HepG2 (cell line): ENCODE data around the gene TYMP. TPM values are rescaled to one million over a fixed set of nuclear protein-coding genes. Genes with fewer than 3 reads are reported as not detected.

Source experiments
- CAMTA2 ChIP-seq: sonication (generic); formaldehyde crosslinking; IDR thresholded peaks from 2 replicates; pipeline ENCODE4 v1.4.0; 2020; ENCODE audit warnings: mild to moderate bottlenecking, missing genetic modification reagents, borderline replicate concordance
- KDM1A ChIP-seq: IDR thresholded peaks from 2 replicates; pipeline ENCODE4 v1.6.1; 2016; ENCODE audit warnings: missing compliant biosample characterization
- KDM2A ChIP-seq: sonication (generic); formaldehyde crosslinking; IDR thresholded peaks from 2 replicates; pipeline ENCODE4 v1.4.0; 2020; ENCODE audit warnings: low read depth, missing genetic modification reagents, borderline replicate concordance
- MAFF ChIP-seq: IDR thresholded peaks from 2 replicates; pipeline ENCODE4 v1.6.1; 2011; ENCODE audit warnings: low read depth, low read length, improper control_type of control experiment
- MEIS1 ChIP-seq: sonication (generic); formaldehyde crosslinking; IDR thresholded peaks from 2 replicates; pipeline ENCODE4 v1.9.0; 2021; ENCODE audit warnings: mild to moderate bottlenecking, missing genetic modification reagents, moderate library complexity, borderline replicate concordance
- NFE2L2 ChIP-seq: fragments of 150-350 bp; IDR thresholded peaks from 2 replicates; pipeline ENCODE4 v1.6.1; 2014; ENCODE audit warnings: low read length
- NONO ChIP-seq, 2 experiments: fragments of 450-650 bp in 1 of 2; sonication (generic) in 1 of 2; formaldehyde crosslinking in 1 of 2; IDR thresholded peaks in 1 of 2; conservative IDR thresholded peaks in 1 of 2; 2 replicates each; pipeline versions ENCODE4 v1.6.1 to v1.8.0; 2017 to 2022; ENCODE audit warnings: mild to moderate bottlenecking in 1 of 2, missing genetic modification reagents in 1 of 2, moderate library complexity in 1 of 2
- RAD21 ChIP-seq: fragments of 450-650 bp; formaldehyde crosslinking; IDR thresholded peaks from 2 replicates; pipeline ENCODE4 v1.5.0; 2020; ENCODE audit warnings: mild to moderate bottlenecking
- RNF219 ChIP-seq: sonication (generic); formaldehyde crosslinking; IDR thresholded peaks from 2 replicates; pipeline ENCODE4 v1.5.0; 2020; ENCODE audit warnings: mild to moderate bottlenecking, missing genetic modification reagents
- RXRA ChIP-seq: sonication (generic); formaldehyde crosslinking; IDR thresholded peaks from 2 replicates; pipeline ENCODE4 v1.5.1; 2020; ENCODE audit warnings: missing genetic modification reagents
- SIX1 ChIP-seq: sonication (generic); formaldehyde crosslinking; IDR thresholded peaks from 2 replicates; pipeline ENCODE4 v1.4.0; 2020; ENCODE audit warnings: missing genetic modification reagents, borderline replicate concordance
- TCF12 ChIP-seq, 2 experiments: fragments of 450-650 bp in 1 of 2; sonication (generic) in 1 of 2; formaldehyde crosslinking in 1 of 2; IDR thresholded peaks; 2 replicates each; pipeline versions ENCODE4 v1.6.1 to v1.8.0; 2017 to 2022; ENCODE audit warnings: antibody characterized with exemption in 1 of 2, mild to moderate bottlenecking in 1 of 2, missing genetic modification reagents in 1 of 2, moderate library complexity in 1 of 2
- ZBTB7A ChIP-seq: sonication (generic); formaldehyde crosslinking; IDR thresholded peaks from 2 replicates; pipeline ENCODE4 v1.8.0; 2022; ENCODE audit warnings: mild to moderate bottlenecking, missing genetic modification reagents
- ZFP91 ChIP-seq: sonication (generic); formaldehyde crosslinking; IDR thresholded peaks from 2 replicates; pipeline ENCODE4 v1.9.0; 2022; ENCODE audit warnings: missing genetic modification reagents, mild to moderate bottlenecking, borderline replicate concordance
- ZMYM3 ChIP-seq: sonication (generic); formaldehyde crosslinking; IDR thresholded peaks from 2 replicates; pipeline ENCODE4 v1.5.1; 2020; ENCODE audit warnings: mild to moderate bottlenecking, missing genetic modification reagents
- ZNF251 ChIP-seq: sonication (generic); formaldehyde crosslinking; IDR thresholded peaks from 2 replicates; pipeline ENCODE4 v1.9.0; 2021; ENCODE audit warnings: mild to moderate bottlenecking, missing genetic modification reagents
- ZNF3 ChIP-seq: IDR thresholded peaks from 2 replicates; pipeline ENCODE4 v1.7.0; 2017; ENCODE audit warnings: inconsistent platforms
- ZNF451 ChIP-seq: sonication (generic); formaldehyde crosslinking; IDR thresholded peaks from 2 replicates; pipeline ENCODE4 v1.5.0; 2020; ENCODE audit warnings: mild to moderate bottlenecking, missing genetic modification reagents
- ZNF484 ChIP-seq: sonication (generic); formaldehyde crosslinking; IDR thresholded peaks from 2 replicates; pipeline ENCODE4 v1.5.1; 2020; ENCODE audit warnings: mild to moderate bottlenecking, low read depth, missing genetic modification reagents, borderline replicate concordance
- ZNF652 ChIP-seq: IDR thresholded peaks from 2 replicates; pipeline ENCODE4 v1.6.1; 2016; ENCODE audit warnings: low read depth, borderline replicate concordance
- ZNF678 ChIP-seq: sonication (generic); formaldehyde crosslinking; IDR thresholded peaks from 2 replicates; pipeline ENCODE4 v1.4.0; 2020; ENCODE audit warnings: mild to moderate bottlenecking, missing genetic modification reagents
- ZNF709 ChIP-seq: sonication (generic); formaldehyde crosslinking; IDR thresholded peaks from 2 replicates; pipeline ENCODE4 v1.5.0; 2020; ENCODE audit warnings: mild to moderate bottlenecking, missing genetic modification reagents
- ZNF747 ChIP-seq: sonication (generic); formaldehyde crosslinking; IDR thresholded peaks from 2 replicates; pipeline ENCODE4 v1.8.1; 2023; ENCODE audit warnings: missing genetic modification reagents, mild to moderate bottlenecking, borderline replicate concordance
- ZNF773 ChIP-seq: sonication (generic); formaldehyde crosslinking; IDR thresholded peaks from 2 replicates; pipeline ENCODE4 v1.4.0; 2020; ENCODE audit warnings: missing genetic modification reagents, borderline replicate concordance
- ZNF879 ChIP-seq: sonication (generic); formaldehyde crosslinking; IDR thresholded peaks from 2 replicates; pipeline ENCODE4 v1.8.1; 2023; ENCODE audit warnings: missing genetic modification reagents
- polyA plus RNA-seq, 8 experiments: library from polyadenylated mRNA; depleted of rRNA in 3 of 8; stranded (reverse) in 7 of 8; unstranded in 1 of 8; fragments of >200 nt; fragmentation: Illumina TruSeq in 4 of 8; extraction: Trizol in 4 of 8; gene quantifications; 2 replicates each; pipeline versions ENCODE4 v1.2.1 to v1.2.3, GENCODE V29; 2011 to 2016; ENCODE audit warnings: low read depth in 4 of 8, missing spikeins in 1 of 8, mixed read lengths in 1 of 8; ENCODE audit not compliant: insufficient read depth in 1 of 8
- total RNA-seq, 5 experiments: library from RNA; depleted of rRNA; stranded (reverse); fragments of >200 nt; fragmentation: Illumina TruSeq; extraction: Trizol; gene quantifications; 2 replicates each; pipeline ENCODE4 v1.2.3, GENCODE V29; 2016; ENCODE audit warnings: low read depth in 1 of 5

TYMP gene
- total and polyA plus RNA-seq, 2 of the 13 experiments (the other 11 are each of a cell fraction or from before 2014, with no cell fraction given), result 3.9 to 4.3 TPM

- TF ChIP-seq MAFF (no peak; the same call in 1 of the 2 replicates), ZNF3 (no peak), TCF12 (IDR thresholded peaks at IDR 0.05) (no peak), TCF12 (CRISPR knock-in tag; IDR thresholded peaks at IDR 0.05) (no peak), ZMYM3 (no peak), ZFP91 (CRISPR knock-in tag) (peak; percentile 84; the same call in 1 of the 2 replicates), ZNF773 (peak; percentile 58; the same call in 1 of the 2 replicates), ZNF451 (CRISPR knock-in tag) (0 out of 2 replicates have a peak, but pooled peaks have one; percentile 71), CAMTA2 (CRISPR knock-in tag) (peak; percentile 62; the same call in 1 of the 2 replicates), NONO (IDR thresholded peaks at IDR 0.05) (no peak), NONO (CRISPR knock-in tag; conservative IDR thresholded peaks at IDR 0.05) (peak; percentile 72), KDM1A (CRISPR knock-in tag) (no peak), ZNF678 (CRISPR knock-in tag) (no peak), ZNF251 (no peak), RXRA (CRISPR knock-in tag) (peak; percentile 63; the same call in 1 of the 2 replicates), RAD21 (CRISPR knock-in tag) (peak; percentile 46; the same call in 1 of the 2 replicates), KDM2A (peak; percentile 96), ZNF709 (peak; percentile 33; the same call in 1 of the 2 replicates), RNF219 (CRISPR knock-in tag) (no peak), ZNF747 (CRISPR knock-in tag) (peak; percentile 78; the same call in 1 of the 2 replicates), ZNF879 (CRISPR knock-in tag) (no peak), ZNF484 (no peak), MEIS1 (CRISPR knock-in tag) (peak; percentile 42; the same call in 1 of the 2 replicates), NFE2L2 (no peak), SIX1 (CRISPR knock-in tag) (no peak), ZBTB7A (peak; percentile 11; the same call in 1 of the 2 replicates), ZNF652 (CRISPR knock-in tag) (no peak)
Measured at GRCh38 chr22:50525104-50525857, 4.5 kb downstream of the TYMP start, which contains the start of gene SCO2 (continued).
